OCI-LY7 (cell line): ENCODE results near the gene CRNN. TPM values are rescaled to one million over a fixed set of nuclear protein-coding genes. Genes with fewer than 3 reads are reported as not detected.

Experiments used
- BruUV-seq: library from RNA; stranded (reverse); fragments of 400-500 nt; replicated peaks from 2 replicates; lab custom pipeline; 2021; lab: Mats Ljungman, UMichigan
- CTCF ChIA-PET: fragments of 300-600 bp; sonication (Branson Sonifier 250); formaldehyde crosslinking; loops from one replicate; lab custom pipeline; 2022; ENCODE audit warnings: antibody characterized with exemption; ENCODE audit not compliant: unreplicated experiment; lab: Charles Lee
- POLR2A ChIA-PET: fragments of 300-600 bp; sonication (Branson Sonifier 250); formaldehyde crosslinking; loops from one replicate; lab custom pipeline; 2022; ENCODE audit warnings: antibody characterized with exemption; lab: Charles Lee
- DNase-seq: peaks from one replicate; pipeline ENCODE4 v3.0.0-alpha.2; 2015; ENCODE audit warnings: low spot score
- H2AFZ ChIP-seq: fragments of 200-600 bp; sonication (generic), shearing (Covaris generic); 2 replicates; pipeline ENCODE4 v1.6.1; 2014; ENCODE audit warnings: mild to moderate bottlenecking, antibody characterized with exemption, low read length, moderate library complexity
- H3K27ac ChIP-seq: fragments of 200-600 bp; sonication (generic); 2 replicates; pipeline ENCODE4 v1.5.1; 2014; ENCODE audit warnings: mixed run types, low read depth, mild to moderate bottlenecking, moderate library complexity, low read length, inconsistent platforms; ENCODE audit not compliant: poor library complexity, severe bottlenecking
- H3K36me3 ChIP-seq: fragments of 200-600 bp; sonication (generic); 2 replicates; pipeline ENCODE4 v1.6.1; 2014; ENCODE audit warnings: mild to moderate bottlenecking, antibody characterized with exemption, low read length, moderate library complexity, mixed read lengths; ENCODE audit not compliant: insufficient read depth
- H3K4me1 ChIP-seq: fragments of 200-600 bp; sonication (generic); 2 replicates; pipeline ENCODE4 v1.5.1; 2014; ENCODE audit warnings: mild to moderate bottlenecking, low read length; ENCODE audit not compliant: insufficient read depth, poor library complexity, severe bottlenecking
- H3K4me2 ChIP-seq: fragments of 200-600 bp; sonication (generic); 2 replicates; pipeline ENCODE4 v1.6.1; 2014; ENCODE audit warnings: mild to moderate bottlenecking, low read length
- H3K4me3 ChIP-seq: fragments of 200-600 bp; sonication (generic); 2 replicates; pipeline ENCODE4 v1.5.1; 2014; ENCODE audit warnings: mild to moderate bottlenecking, low read depth, low read length; ENCODE audit not compliant: poor library complexity, severe bottlenecking
- H3K79me2 ChIP-seq: fragments of 200-600 bp; sonication (generic); 2 replicates; pipeline ENCODE4 v1.6.1; 2016; ENCODE audit warnings: low read depth, mild to moderate bottlenecking, low read length, moderate library complexity, mixed read lengths; ENCODE audit not compliant: insufficient read depth
- H3K9me2 ChIP-seq: fragments of 200-600 bp; sonication (generic); 2 replicates; pipeline ENCODE4 v1.6.1; 2016; ENCODE audit warnings: mild to moderate bottlenecking, low read length, mixed read lengths; ENCODE audit not compliant: insufficient read depth
- H3K9me3 ChIP-seq: fragments of 200-600 bp; sonication (generic); 2 replicates; pipeline ENCODE4 v1.6.1; 2014; ENCODE audit warnings: mild to moderate bottlenecking, mixed run types, low read length, mixed read lengths
- H4K20me1 ChIP-seq: fragments of 200-600 bp; sonication (generic); 2 replicates; pipeline ENCODE4 v1.6.1; 2014; ENCODE audit warnings: mild to moderate bottlenecking, antibody characterized with exemption, low read length, moderate library complexity, mixed read lengths; ENCODE audit not compliant: insufficient read depth
- EZH2phosphoT487 ChIP-seq: fragments of 200-600 bp; sonication (generic); IDR thresholded peaks from 2 replicates; pipeline ENCODE4 v1.6.1; 2018; ENCODE audit warnings: low read depth, borderline replicate concordance, mild to moderate bottlenecking, mixed run types, antibody characterized with exemption, low read length, moderate library complexity, mixed read lengths
- intact Hi-C: fragments of 100-400 bp; cut with micrococcal nuclease; formaldehyde crosslinking; loops from one replicate; pipeline ENCODE4 v1.10.0; 2022; ENCODE audit not compliant: unreplicated experiment
- total RNA-seq, 2 experiments: library from RNA; depleted of rRNA in 1 of 2; stranded (reverse); fragments of >200 nt in 1 of 2; shearing (Covaris generic) in 1 of 2; gene quantifications; 2 replicates each; pipeline ENCODE4 v1.2.3, GENCODE V29; 2014 to 2022
- TF ChIP-seq, protein P1 (sequence below): fragments of 200-600 bp; sonication (generic); conservative IDR thresholded peaks from 2 replicates; pipeline ENCODE4 v1.5.1; 2014; ENCODE audit warnings: mild to moderate bottlenecking, antibody characterized with exemption, low read length, moderate library complexity, mixed read lengths

The CRNN gene
- total RNA-seq, 2 experiments from 2014 or later, result not detected

DNA sequence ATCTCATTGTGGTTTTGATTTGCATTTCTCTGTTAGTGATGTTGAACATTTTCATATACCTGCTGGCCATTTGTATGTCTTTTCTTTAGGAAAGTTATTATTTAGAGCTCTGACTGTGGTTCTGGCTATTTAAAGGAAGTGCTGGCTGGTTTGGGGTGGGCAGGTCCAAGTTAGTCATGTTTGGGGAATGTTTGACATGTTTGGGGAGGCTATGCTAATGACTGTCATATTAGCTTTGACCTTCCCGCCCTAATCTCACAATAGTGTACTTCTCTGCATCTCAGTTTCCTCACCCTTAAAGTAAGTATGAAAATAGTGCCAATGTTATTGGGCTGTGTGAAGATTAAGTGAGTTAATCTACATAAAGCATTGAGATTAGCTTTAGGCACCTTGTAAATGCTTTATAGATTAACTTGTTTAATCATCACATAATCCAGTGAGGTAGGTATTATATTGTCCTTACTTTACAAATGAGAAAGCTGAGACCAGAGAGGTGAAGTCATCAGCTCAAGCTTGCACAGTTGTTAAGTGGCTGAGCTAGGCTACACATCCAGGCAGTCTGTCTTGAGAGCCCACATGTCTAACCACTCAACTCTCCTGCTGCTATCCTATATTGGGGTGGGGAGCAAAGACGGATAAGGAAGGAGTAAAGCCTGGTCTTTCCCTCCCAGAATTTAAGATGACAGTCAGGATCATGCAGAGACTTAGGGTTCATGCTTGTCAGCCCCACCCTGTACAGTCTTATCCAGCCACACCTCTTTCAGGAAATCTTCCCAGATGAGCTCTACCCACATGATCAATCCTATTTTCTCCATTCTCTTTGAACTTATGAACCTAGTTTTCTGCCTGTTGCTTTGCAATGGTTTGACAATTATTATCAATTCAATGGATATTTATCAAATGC lies 22.8 kb upstream of the CRNN start:
- POLR2A ChIA-PET, result interaction anchor here (0.6 kb wide), 1 partner anchor 111 kb away, joined by 5 read pairs; no protein-coding TSS in a partner anchor
- no peak for TF ChIP-seq EZH2phosphoT487
- TF ChIP-seq, protein P1, sequence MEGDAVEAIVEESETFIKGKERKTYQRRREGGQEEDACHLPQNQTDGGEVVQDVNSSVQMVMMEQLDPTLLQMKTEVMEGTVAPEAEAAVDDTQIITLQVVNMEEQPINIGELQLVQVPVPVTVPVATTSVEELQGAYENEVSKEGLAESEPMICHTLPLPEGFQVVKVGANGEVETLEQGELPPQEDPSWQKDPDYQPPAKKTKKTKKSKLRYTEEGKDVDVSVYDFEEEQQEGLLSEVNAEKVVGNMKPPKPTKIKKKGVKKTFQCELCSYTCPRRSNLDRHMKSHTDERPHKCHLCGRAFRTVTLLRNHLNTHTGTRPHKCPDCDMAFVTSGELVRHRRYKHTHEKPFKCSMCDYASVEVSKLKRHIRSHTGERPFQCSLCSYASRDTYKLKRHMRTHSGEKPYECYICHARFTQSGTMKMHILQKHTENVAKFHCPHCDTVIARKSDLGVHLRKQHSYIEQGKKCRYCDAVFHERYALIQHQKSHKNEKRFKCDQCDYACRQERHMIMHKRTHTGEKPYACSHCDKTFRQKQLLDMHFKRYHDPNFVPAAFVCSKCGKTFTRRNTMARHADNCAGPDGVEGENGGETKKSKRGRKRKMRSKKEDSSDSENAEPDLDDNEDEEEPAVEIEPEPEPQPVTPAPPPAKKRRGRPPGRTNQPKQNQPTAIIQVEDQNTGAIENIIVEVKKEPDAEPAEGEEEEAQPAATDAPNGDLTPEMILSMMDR, result no peak
- BruUV-seq, result no TSS peak

DNA sequence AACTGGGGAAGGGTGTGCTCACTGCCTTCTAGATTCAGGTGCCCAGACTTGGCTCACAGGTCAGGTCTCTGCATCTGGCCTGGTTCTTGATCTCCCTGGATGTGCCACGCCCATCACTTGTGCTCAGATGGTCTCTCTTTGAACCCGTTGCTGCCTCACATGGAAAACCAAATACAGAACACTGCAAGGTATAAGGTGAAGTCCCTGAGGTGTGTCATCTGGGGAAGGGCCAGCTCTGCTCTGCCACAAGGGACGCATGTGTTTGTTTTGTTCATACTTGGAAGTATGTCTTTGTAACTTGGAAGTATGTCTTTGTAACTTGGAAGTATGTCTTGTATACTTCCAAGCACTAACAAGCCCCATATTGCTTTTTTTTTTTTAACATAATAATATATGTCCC lies 13.4 kb upstream of the CRNN start:
- H4K20me1 ChIP-seq, result no peaks in the 10 kb centered on the region
- no peak overlapping the region for H3K4me2 ChIP-seq
- no peaks in the 10 kb centered on the region for H3K9me2 ChIP-seq
- no peaks in the 10 kb centered on the region for H3K79me2 ChIP-seq
- TF ChIP-seq, protein P1, result no peak
- TF ChIP-seq EZH2phosphoT487, result no peak
- no peak for DNase-seq
- no peak overlapping the region for H3K27ac ChIP-seq
- ChIA-PET POLR2A (no interaction called here), CTCF (no interaction called here)
- H3K36me3 ChIP-seq, result no peaks in the 10 kb centered on the region
- no TSS peak for BruUV-seq
- H2AFZ ChIP-seq, result no peak overlapping the region
- no peaks in the 10 kb centered on the region for H3K9me3 ChIP-seq
- intact Hi-C loops, result no loop called here
- H3K4me3 ChIP-seq, result no peak overlapping the region
- H3K4me1 ChIP-seq, result no peaks in the 10 kb centered on the region

More for the DNA sequence above, 22.8 kb upstream of the CRNN start:
- intact Hi-C loops, result no loop called here
- CTCF ChIA-PET, result no interaction called here
- no peaks in the 10 kb centered on the region for H4K20me1 ChIP-seq
- no peaks in the 10 kb centered on the region for H3K36me3 ChIP-seq
- H3K9me2 ChIP-seq, result no peaks in the 10 kb centered on the region
- no peak for DNase-seq
- no peaks in the 10 kb centered on the region for H3K4me1 ChIP-seq
- no peaks in the 10 kb centered on the region for H3K9me3 ChIP-seq
- no peak overlapping the region for H2AFZ ChIP-seq
- no peaks in the 10 kb centered on the region for H3K79me2 ChIP-seq
- no peak overlapping the region for H3K4me2 ChIP-seq
- no peak overlapping the region for H3K4me3 ChIP-seq
- no peak overlapping the region for H3K27ac ChIP-seq

DNA sequence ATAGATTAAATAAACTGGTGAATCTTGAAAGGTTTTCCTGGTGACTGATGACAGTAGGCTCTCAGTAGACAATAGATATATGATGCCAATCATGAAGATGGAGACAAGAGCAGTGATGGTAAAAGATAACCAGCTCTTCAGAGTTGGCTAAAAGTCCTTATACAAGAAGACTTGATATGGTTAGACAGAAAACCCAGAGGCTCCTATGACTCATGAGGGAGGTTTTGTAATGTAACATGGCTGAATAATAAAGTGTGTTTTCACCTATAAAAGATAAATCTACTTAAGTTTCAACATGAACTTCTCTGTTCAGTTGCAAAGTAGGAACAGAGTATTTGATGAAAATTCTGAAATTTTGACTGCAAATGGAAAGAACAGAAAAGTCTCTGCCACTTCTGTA lies 12.7 kb upstream of the CRNN start:
- CTCF ChIA-PET, result no interaction called here

More for the DNA sequence above, 12.7 kb upstream of the CRNN start:
- POLR2A ChIA-PET, result no interaction called here
- no peaks in the 10 kb centered on the region for H3K36me3 ChIP-seq
- no peak overlapping the region for H3K4me3 ChIP-seq
- H4K20me1 ChIP-seq, result no peaks in the 10 kb centered on the region
- no peak overlapping the region for H2AFZ ChIP-seq
- H3K9me3 ChIP-seq, result no peaks in the 10 kb centered on the region
- H3K79me2 ChIP-seq, result no peaks in the 10 kb centered on the region
- H3K9me2 ChIP-seq, result no peaks in the 10 kb centered on the region
- no TSS peak for BruUV-seq
- no peaks in the 10 kb centered on the region for H3K4me1 ChIP-seq
- no peak overlapping the region for H3K27ac ChIP-seq
- no peak for DNase-seq
- H3K4me2 ChIP-seq, result no peak overlapping the region
- TF ChIP-seq, protein P1, result no peak
- no peak for TF ChIP-seq EZH2phosphoT487
- intact Hi-C loops, result no loop called here
